ENCODE data around the gene WSB1. TPM values are rescaled to one million over a fixed set of nuclear protein-coding genes. Genes with fewer than 3 reads are reported as not detected.
"Not testable (repeated sequence)": the region's sequence is repeated elsewhere in the genome, so short reads cannot be mapped to it uniquely, and the experiment has no call there.

WSB1 gene
- total RNA-seq, 1 donor from 2014 or later, result 47.1 TPM

DNA sequence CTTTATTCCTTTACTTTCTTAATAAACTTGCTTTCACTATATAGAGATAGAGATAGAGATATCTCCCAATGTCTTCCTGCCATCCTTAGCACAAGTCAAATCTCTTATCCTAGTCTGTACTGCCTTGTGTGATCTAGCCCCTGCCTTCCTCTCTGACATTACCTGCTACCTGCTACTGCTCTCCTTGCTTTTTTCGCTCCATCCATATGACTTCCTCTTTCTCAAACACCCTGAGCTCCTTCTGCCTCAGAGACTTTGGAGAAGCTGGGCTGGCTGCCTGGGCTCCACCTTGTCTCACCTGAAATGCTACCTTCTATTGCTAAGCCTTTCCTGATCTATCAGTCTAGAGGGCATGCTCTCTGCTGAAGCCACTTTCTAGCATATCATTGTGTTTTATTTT, 24.7 kb upstream of the WSB1 start:
- DNase-seq, result no peak
- ATAC-seq (ENCODE audit: poor library complexity), result no peak
- intact Hi-C loops (cut with DNase I), result no loop called here

DNA sequence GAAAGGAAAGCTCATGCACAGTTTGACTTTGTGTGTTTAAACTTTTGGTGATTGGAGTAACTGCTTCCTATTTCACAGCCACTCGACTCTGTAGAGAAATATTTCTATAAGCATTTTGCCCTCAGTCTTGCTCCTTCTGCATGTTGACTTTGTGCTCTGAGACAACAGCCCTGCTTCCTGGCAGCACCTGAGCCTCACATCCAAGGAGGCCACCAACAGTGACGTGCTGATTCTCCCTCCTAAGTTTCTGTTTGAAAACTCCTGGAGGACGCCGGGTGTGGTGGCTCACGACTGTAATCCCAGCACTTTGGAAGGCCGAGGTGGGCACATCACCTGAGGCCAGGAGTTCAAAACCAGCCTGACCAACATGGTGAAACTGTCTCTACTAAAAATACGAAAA, 23.9 kb upstream of the WSB1 start:
- intact Hi-C loops (cut with DNase I), result no loop called here
- no peak for ATAC-seq (ENCODE audit: poor library complexity)
- DNase-seq, result no peak

DNA sequence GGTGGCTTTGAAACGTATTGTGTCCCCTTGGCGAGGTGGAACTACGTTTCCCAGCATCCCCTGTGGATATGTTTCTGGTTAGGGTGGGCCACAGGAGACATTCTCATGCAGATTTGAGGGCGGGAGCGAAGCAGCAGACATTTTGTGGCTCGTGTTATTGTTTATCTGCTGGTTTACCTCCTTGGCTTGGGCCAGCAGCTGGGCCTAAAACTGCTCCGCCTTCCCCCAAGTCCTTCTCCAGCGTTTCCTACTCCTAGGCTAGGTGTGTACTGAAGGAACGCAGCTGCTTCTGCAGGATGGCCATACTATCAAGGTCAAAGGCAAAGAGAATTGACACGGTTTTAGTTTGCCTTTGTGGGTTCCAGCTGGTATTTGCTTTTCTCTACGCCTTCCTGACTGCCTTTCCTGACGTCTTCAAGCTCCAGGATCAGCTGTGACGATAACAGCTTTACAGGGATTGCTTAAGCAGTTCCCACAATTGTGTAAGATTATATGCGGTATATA, 17.2 kb upstream of the WSB1 start:
- ATAC-seq (ENCODE audit: poor library complexity), result no peak
- intact Hi-C loops (cut with DNase I), result no loop called here
- no peak for DNase-seq

DNA sequence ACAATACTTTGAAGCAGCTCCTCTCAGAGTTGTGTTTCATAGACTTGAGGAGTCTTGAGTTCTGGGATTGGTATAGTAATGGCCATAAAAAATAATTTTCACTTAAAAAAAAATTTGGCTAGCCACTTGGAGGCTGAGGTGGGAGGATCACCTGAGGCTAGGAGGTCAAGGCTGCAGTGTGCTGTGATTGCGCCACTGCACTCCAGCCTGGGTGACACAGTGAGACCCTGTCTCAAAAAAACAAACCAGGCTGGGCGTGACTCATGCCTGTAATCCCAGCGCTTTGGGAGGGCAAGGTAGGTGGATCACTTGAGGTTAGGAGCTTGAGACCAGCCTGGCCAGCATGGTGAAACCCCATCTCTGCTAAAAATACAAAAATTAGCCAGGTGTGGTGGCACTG, 14.8 kb upstream of the WSB1 start:
- intact Hi-C loops (cut with DNase I); DNase-seq; ATAC-seq (ENCODE audit: poor library complexity): not testable (repeated sequence)

DNA sequence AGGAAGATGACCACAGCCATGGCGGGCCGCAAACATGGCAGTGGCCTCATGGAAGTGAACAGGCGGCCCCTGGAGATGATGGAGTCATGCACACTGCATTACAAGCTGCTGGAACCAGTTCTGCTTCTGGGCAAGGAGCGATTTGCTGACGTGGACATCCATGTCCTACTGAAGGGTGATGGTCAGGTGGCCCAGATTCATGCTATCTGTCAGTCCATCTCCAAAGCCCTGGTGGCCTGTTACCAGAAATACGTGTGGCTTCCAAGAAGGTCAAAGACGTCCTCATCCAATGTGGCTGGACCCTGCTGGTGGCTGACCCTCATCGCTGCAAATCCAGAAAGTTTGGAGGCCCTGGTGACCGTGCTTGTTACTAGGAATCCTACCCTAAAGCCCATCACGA, 13.4 kb upstream of the WSB1 start:
- intact Hi-C loops (cut with DNase I), result no loop called here
- no peak for DNase-seq
- ATAC-seq (ENCODE audit: poor library complexity), result no peak

DNA sequence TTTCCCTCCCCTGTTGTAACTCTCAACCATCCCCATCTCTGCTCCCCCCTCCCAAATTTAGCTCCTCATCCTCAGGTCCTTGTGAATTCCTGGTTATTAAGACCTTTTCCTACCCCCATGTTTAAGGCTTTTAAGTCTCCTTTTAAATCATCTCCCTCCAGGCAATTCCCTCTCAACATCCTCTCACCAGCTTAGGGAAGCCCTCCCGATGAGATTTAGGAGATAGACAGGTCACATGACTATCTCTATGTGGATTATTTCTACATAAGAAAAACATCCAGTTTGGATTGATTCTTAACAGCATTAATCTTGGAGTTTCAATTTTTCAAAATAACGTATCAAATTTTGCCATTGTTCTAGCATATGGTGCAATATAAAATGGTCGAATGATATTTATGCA, 12.5 kb upstream of the WSB1 start:
- DNase-seq, result no peak
- no peak for ATAC-seq (ENCODE audit: poor library complexity)
- intact Hi-C loops (cut with DNase I), result no loop called here

DNA sequence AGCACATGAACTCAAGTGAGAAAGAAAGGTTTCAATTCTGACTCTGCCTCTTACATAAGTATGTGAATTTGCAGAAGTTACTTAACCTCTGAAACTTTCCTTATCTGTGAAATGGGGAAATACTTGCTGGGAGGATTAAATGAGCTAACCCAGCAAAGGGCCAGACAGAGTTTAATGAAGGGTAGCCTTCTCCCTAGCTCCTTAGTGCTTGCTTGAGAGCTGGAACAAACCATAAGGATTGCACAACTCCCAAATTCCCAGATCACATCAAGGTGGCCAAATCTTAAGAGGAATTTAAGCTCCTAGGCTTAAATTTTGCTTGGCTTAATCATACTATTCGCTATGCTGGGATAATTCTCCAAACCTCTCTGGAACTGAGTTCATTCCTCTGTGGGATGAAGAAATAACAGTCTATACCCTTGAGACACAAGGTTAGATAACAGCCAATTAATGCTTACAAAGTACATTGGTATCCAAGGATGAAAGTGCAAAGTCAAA, 11.8 kb upstream of the WSB1 start:
- ATAC-seq (ENCODE audit: poor library complexity), result peak; percentile 90
- intact Hi-C loops (cut with DNase I), result no loop called here

DNA sequence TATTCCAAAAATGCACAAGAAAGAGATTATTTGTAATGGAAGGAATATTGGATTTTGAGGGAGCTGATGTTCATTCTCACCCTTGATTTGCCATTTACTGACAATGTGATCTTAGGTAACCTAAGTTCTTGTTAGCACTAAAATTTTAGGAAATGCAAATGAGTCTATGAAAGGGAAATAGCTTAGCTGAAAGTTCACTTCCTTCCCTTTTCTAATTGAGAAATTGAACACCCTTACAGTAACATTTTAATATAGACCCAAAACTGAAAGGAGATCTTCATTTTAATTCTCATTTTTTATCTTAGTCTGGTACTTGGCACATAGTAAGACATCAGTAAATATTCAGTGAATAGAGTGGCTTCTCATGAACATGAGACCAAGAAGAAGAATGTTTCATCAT, 10.9 kb upstream of the WSB1 start:
- no peak for ATAC-seq (ENCODE audit: poor library complexity)
- intact Hi-C loops (cut with DNase I), result no loop called here
- DNase-seq, result no peak

More for the DNA sequence above, 11.8 kb upstream of the WSB1 start:
- no peak for DNase-seq

DNA sequence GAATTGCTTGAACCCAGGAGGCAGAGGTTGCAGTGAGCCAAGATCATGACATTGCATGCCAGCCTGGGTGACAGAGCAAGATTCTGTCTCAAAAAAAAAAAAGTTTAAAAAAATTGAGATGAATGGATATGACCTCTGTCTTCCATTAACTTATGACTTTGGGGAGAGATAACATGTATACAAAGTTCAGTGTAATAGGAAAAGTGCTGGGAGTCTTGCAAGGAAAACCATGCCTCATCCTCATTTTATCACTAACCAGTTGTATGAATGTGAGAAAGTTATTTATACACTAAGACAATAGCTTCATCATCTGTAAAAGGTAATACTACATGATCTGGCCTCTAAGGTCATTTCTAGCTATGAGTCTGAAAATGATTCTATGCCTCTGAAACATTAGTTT, 10.2 kb upstream of the WSB1 start:
- DNase-seq (no peak), ATAC-seq (ENCODE audit: poor library complexity) (no peak)
- intact Hi-C loops (cut with DNase I), result no loop called here

DNA sequence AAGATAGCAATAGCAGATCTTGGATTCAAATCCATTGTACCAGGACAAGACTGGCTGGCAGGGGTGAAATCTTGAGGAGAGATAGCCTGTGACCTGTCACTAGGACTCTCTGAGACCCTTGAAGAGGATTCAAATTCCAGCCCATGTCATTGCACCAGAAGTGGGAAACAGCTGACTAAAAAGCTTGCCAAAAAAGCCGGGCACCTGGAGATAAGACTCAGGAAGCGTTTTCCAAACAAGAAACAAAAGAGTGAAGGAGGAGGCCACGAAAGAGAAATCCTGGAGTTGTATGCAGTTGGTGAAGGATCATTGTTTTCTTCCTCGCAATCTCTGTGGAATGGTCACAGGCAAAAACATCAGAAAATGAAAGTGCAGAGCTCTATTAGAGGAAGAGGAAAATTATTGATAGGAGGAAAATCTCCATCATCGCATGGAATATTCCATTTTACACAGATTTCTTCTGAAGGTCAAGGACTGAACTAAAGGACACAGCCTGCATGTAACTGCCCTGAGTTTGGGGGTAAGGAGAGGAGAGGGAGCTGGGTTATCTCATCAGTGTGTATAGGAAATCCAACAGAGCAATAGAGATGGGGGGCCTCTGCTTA, 9.0 kb upstream of the WSB1 start:
- no peak for ATAC-seq (ENCODE audit: poor library complexity)
- intact Hi-C loops (cut with DNase I), result no loop called here
- no peak for DNase-seq

DNA sequence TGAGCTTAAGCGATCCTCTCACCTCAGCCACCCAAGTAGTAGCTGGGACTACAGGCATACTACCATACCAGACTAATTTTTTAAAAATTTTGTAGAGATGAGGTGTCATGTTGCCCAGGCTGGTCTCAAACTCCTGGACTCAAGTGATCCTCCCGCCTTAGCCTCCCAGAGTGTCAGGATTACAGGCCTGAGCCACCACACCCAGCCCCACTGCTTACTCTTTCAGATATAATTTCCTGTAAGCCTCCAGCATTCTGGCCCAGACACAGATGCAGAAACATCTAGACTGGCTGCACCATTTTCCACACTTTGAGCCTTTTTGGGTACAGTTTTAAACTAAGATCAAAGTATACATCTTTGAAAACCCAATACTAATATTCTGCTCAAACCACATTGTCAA, 8.4 kb upstream of the WSB1 start:
- no peak for DNase-seq
- intact Hi-C loops (cut with DNase I), result no loop called here
- no peak for ATAC-seq (ENCODE audit: poor library complexity)

DNA sequence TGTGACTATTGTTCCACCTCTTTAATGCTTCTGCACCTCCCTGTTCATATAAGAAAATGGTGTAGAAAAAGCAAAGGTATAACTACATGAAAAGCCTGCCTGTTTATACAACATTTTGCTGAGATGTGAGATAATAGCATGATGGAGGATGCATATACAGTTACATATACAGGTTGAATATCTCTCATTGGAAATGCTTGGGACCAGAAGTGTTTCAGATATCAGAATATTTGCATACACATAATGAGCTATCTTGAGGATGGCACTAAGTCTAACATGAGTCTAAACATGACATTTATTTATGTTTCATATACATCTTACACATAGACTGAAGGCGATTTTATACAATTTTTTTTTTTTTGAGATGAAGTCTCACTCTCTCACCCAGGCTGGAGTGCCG, 5.7 kb upstream of the WSB1 start:
- intact Hi-C loops (cut with DNase I), result no loop called here
- no peak for DNase-seq
- no peak for ATAC-seq (ENCODE audit: poor library complexity)

DNA sequence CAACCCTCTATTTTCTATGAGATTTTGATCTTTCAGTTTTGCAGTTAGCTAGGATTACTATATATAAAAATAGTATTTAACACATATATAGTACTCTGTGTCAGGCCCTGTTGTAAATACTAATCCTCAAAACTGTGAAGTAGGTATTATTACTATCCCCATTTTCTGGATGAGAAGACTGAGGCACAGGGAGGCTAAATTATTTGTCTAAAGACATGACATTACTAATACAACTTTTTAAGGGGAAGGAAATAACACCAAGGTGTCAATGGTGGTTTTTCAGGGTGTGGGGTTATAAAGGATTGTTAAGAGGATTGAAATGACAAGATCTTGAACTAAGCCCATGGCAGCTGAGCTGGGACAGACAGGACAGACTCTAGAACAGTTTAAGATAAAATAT, 4.1 kb upstream of the WSB1 start:
- DNase-seq, result no peak
- intact Hi-C loops (cut with DNase I), result no loop called here
- no peak for ATAC-seq (ENCODE audit: poor library complexity)

DNA sequence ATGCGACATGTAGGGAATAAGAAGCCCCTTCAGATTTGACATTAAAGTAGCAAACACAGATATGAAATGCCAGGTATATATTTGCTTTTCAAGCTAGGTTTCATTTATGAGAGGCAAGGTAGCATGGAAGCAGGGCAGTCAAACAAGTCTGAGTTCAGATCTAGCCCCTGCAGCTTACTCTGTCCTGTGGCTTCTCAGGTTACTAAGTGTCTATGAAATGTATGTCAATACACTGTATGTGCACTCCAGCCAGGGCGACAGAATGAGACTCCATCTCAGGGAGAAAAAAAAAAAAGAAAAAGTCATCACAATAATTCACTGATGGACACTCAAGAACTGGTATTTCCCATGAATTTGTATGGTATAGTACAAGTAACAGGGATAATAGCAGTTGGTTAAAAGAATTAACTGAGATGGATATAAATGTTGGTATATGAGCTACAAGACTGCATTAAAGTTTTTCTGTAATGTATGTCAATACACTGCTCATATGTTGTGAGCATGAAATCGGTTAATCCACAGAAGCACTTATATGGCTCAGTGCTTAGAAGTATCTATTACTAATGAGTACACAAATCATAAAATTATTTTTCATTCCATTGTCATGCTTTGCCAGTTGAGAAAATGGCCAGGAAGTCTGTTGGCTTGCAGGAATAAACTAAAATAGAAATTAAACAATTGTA, 2.9 kb upstream of the WSB1 start:
- ATAC-seq (ENCODE audit: poor library complexity) (no peak), DNase-seq (no peak)
- intact Hi-C loops (cut with DNase I), result no loop called here

DNA sequence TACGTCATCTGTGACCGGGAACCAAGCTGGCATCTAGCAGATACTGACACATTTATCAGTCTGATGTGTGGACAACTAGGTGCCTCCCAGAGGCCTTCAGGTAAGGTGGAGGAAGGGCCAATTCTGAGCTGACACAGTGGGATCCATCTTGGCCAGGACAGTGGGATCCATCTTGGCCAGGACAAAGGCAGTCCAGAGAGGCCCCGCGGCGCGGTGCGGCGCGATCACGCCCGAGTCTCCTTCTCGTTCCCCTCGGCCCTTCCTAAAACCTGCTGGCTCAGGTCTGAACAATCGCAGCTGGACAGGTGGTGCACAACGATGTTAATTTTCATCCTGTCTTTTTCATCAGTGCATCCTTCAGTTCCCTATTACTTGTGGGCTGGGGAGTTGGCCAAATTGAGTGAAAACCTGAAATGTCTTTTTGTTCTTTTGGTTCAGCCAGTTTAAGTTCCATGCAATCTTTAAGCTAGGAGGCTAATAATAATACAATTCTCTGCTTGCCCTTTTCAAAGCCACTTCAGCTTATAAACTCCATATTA, 486 bp upstream of the WSB1 start:
- DNase-seq, result no peak
- intact Hi-C loops (cut with DNase I), result no loop called here
- ATAC-seq (ENCODE audit: poor library complexity), result no peak

DNA sequence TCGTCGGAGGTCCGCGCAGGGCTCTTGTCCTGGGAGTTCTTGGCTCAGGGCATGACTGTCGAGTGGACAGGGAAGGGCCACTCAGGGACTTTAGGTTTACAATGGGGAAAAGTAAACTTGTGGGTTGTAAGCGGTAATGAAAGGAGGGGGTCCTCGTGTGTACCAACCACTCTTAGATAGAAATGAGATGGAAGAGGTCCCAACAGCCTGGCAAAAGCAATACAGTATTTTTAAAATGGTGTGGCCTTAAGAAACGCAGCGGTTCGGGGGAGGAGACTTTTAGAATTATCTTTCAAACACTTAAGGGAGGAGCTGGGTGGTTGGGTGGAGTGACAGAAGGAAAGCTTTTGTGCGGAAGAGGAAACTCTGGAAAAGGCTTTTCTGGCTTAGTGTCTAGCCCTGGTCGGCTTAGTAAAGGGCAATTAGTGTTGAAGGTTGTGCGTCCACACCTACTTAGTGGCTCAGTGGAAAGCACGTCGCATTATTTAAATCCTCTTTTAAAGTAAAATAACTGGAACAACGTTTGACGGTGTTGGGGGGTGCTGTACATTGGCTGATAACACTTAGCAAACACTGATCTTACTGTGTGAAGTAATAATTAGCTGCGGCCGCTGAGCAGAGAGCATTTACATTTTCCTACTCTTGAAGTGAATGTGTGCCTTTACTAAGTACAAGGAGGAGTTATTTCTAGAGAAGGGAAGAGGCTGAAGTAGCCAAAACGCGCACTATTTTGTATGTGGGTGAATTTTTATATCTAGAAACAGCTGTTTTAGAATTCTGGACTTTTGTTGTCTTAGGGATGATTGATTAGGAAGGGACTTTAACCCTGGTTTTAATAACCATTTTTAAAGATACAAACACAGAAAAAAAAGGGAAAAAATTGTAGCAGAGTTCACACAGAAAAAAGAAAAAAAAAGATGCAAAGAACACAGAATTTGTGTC, 1.0 kb downstream of the WSB1 start:
- ATAC-seq (ENCODE audit: poor library complexity), result peak; percentile 71
- intact Hi-C loops (cut with DNase I), result loop anchor here (2.0 kb wide), 1 partner anchor 38 kb away; no protein-coding TSS in a partner anchor
- DNase-seq, result no peak

DNA sequence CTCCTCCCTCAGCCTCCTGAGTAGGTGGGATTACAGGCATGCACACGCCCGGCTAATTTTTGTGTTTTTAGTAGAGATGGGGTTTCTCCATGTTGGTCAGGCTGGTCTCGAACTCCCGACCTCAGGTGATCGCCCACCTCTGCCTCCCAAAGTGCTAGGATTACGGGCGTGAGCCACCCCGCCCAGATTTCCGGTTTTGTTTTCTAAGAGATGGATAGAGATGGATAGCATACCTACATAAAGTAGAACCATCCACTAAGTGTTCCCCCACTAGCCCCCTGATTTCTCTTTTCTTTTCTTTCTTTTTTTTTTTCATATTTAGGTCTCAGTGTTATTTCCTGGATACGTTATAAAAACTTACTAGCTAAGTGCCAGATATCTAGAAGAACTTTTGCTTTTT, 2.0 kb downstream of the WSB1 start:
- no peak for ATAC-seq (ENCODE audit: poor library complexity)
- intact Hi-C loops (cut with DNase I), result loop anchor here (2.0 kb wide), 1 partner anchor 37 kb away; no protein-coding TSS in a partner anchor
- no peak for DNase-seq

DNA sequence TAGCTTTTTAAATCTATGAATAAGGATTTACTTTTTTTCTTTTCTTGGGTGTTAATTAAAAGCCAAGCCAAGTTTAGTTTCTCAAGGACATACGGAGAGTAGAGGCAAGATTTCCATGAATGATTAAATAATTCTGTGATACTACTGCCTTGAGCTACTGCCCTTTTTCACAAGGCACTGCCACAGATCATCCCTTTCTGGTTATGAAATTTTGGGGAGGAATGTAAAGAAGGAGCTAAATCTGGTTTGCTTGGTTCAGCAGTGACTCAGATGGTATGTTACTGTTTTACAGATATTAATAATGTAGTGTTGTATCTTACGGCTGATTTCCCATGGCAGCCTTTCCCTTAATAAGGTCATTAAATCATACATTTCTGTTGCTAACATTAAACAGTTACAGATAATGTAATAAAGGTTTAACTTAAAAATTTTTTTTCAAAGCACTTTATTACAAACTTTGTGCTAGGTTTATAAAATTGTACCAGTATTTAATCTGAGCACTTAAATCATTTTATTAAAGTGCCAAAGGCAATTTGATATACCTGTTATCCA, 2.6 kb downstream of the WSB1 start:
- ATAC-seq (ENCODE audit: poor library complexity) (no peak), DNase-seq (no peak)
- intact Hi-C loops (cut with DNase I), result no loop called here
